Astrocyte (in vitro differentiated cells and primary cell): ENCODE measurements around the gene NUTM2B. TPM values are rescaled to one million over a fixed set of nuclear protein-coding genes. Genes with fewer than 3 reads are reported as not detected.

Experiments
- total RNA-seq: library from RNA; stranded (reverse); gene quantifications from 2 replicates; pipeline ENCODE4 v1.2.1, GENCODE V29; 2021

The NUTM2B gene
- total RNA-seq, 1 donor from 2014 or later: not detected

Other genes starting within 250 kb of the NUTM2B start
- gene EIF5AL1, start 190.7 kb upstream of the NUTM2B start, total RNA-seq: 1.0 and 1.1 TPM in 2 replicates
- not detected in 2 replicates for gene SFTPA2, start 142.8 kb upstream of the NUTM2B start, total RNA-seq
- not detected in 2 replicates for gene SFTPA1, start 92.3 kb upstream of the NUTM2B start, total RNA-seq
- gene NUTM2E, start 123.5 kb downstream of the NUTM2B start, total RNA-seq: 0.50 TPM in 1 of 2 replicates, not detected in the other
- 0.22 and 0.27 TPM in 2 replicates for gene SFTPD, start 245.9 kb downstream of the NUTM2B start, total RNA-seq